B cell (primary cell): ENCODE data around the gene ZNF445. TPM values are rescaled to one million over a fixed set of nuclear protein-coding genes. Genes with fewer than 3 reads are reported as not detected.

Experiments used
- ATAC-seq: fragments of 200-7000 bp; cut with Tn5 transposase; one replicate; pipeline ENCODE4 v1.10.0; 2021; ENCODE audit warnings: low read depth, mild to moderate bottlenecking, moderate number of reproducible peaks, moderate library complexity
- CTCF ChIA-PET: fragments of 350-600 bp; sonication (Branson Sonifier 250); formaldehyde crosslinking; loops from one replicate; lab custom pipeline; 2021; ENCODE audit warnings: antibody characterized with exemption, inconsistent platforms; lab: Charles Lee
- POLR2A ChIA-PET: fragments of 350-600 bp; sonication (Branson Sonifier 250); formaldehyde crosslinking; loops from one replicate; lab custom pipeline; 2021; ENCODE audit warnings: antibody characterized with exemption; lab: Charles Lee
- DNase-seq: peaks from one replicate; pipeline ENCODE4 v3.0.0; 2013
- H2AFZ ChIP-seq: 2 replicates; pipeline ENCODE4 v1.6.1; 2012; ENCODE audit warnings: mild to moderate bottlenecking, low read depth, low read length; ENCODE audit not compliant: insufficient read depth, poor library complexity, severe bottlenecking
- H3K27ac ChIP-seq, 2 donors: 1 replicate in 1 of 2; 2 replicates in 1 of 2; pipeline ENCODE4 v1.5.1; 2012 to 2013; ENCODE audit warnings: low read length in 2 of 2, mild to moderate bottlenecking in 2 of 2, moderate library complexity in 1 of 2
- H3K27me3 ChIP-seq, 4 experiments: fragments of 200-600 bp in 1 of 4; sonication (generic) in 1 of 4; replicated peaks in 1 of 4; 1 replicate in 2 of 4; 2 replicates in 2 of 4; pipeline versions ENCODE4 v1.6.1 to v1.7.0; 2013 to 2016; ENCODE audit warnings: low read length in 3 of 4, mild to moderate bottlenecking in 2 of 4, mixed read lengths in 1 of 4, moderate library complexity in 1 of 4; ENCODE audit not compliant: insufficient read depth in 4 of 4, control insufficient read depth in 3 of 4; ENCODE audit errors: control extremely low read depth in 1 of 4
- H3K36me3 ChIP-seq, 2 experiments: replicated peaks in 1 of 2; 1 replicate in 1 of 2; 2 replicates in 1 of 2; pipeline versions ENCODE4 v1.6.1 to v1.7.1; 2013; ENCODE audit warnings: low read length in 1 of 2; ENCODE audit not compliant: insufficient read depth in 2 of 2, control insufficient read depth in 1 of 2; ENCODE audit errors: control extremely low read depth in 1 of 2, extremely low read depth in 1 of 2
- H3K4me1 ChIP-seq, 2 donors: fragments of 200-600 bp in 1 of 2; sonication (generic) in 1 of 2; 1 replicate in 1 of 2; 2 replicates in 1 of 2; pipeline versions ENCODE4 v1.5.1 to v1.6.1; 2013 to 2017; ENCODE audit warnings: low read length in 2 of 2; ENCODE audit not compliant: control insufficient read depth in 2 of 2, insufficient read depth in 2 of 2
- H3K4me2 ChIP-seq: replicated peaks from 2 replicates; pipeline ENCODE3; 2012; ENCODE audit warnings: mild to moderate bottlenecking, low read depth, low read length; ENCODE audit not compliant: poor library complexity, severe bottlenecking
- H3K4me3 ChIP-seq, 5 experiments: fragments of 200-600 bp in 1 of 5; sonication (generic) in 1 of 5; 1 replicate in 3 of 5; 2 replicates in 2 of 5; pipeline versions ENCODE4 v1.5.1 to v1.7.0; 2011 to 2016; ENCODE audit warnings: low read length in 4 of 5, mild to moderate bottlenecking in 4 of 5, low read depth in 2 of 5, control low read depth in 1 of 5, moderate library complexity in 1 of 5; ENCODE audit not compliant: insufficient read depth in 1 of 5; ENCODE audit errors: control extremely low read depth in 1 of 5, extremely low read depth in 1 of 5
- H3K79me2 ChIP-seq: fragments of 200-600 bp; sonication (generic); one replicate; pipeline ENCODE4 v1.6.0; 2016; ENCODE audit warnings: low read length; ENCODE audit not compliant: control insufficient read depth, insufficient read depth
- H3K9ac ChIP-seq: fragments of 200-600 bp; sonication (generic); 2 replicates; pipeline ENCODE4 v1.6.1; 2017; ENCODE audit warnings: mild to moderate bottlenecking, low read length, moderate library complexity
- H3K9me3 ChIP-seq, 3 donors: one replicate each; pipeline versions ENCODE4 v1.6.1 to v1.7.1; 2013; ENCODE audit warnings: low read length in 2 of 3; ENCODE audit not compliant: control insufficient read depth in 2 of 3, insufficient read depth in 1 of 3; ENCODE audit errors: control extremely low read depth in 1 of 3
- H4K20me1 ChIP-seq: 2 replicates; pipeline ENCODE4 v1.6.0; 2012; ENCODE audit warnings: mild to moderate bottlenecking, low read length; ENCODE audit not compliant: insufficient read depth, control insufficient read depth, poor library complexity, severe bottlenecking
- H3K27ac Mint-ChIP-seq: one replicate; pipeline ENCODE4 v1.8.0; 2021; ENCODE audit warnings: mixed read lengths
- H3K27me3 Mint-ChIP-seq: one replicate; pipeline ENCODE4 v1.8.0; 2021; ENCODE audit warnings: mixed read lengths
- H3K4me1 Mint-ChIP-seq: one replicate; pipeline ENCODE4 v1.8.0; 2021; ENCODE audit warnings: mixed read lengths
- H3K4me3 Mint-ChIP-seq: one replicate; pipeline ENCODE4 v1.8.0; 2021; ENCODE audit warnings: mixed read lengths
- H3K9me3 Mint-ChIP-seq: one replicate; pipeline ENCODE4 v1.8.0; 2022; ENCODE audit warnings: mixed read lengths; ENCODE audit not compliant: insufficient read depth
- CTCF ChIP-seq: fragments of 200-600 bp; IDR thresholded peaks from one replicate; pipeline ENCODE4 v1.8.0; 2022; ENCODE audit warnings: antibody characterized with exemption, mild to moderate bottlenecking
- EZH2 ChIP-seq: IDR thresholded peaks from 2 replicates; pipeline ENCODE4 v1.6.1; 2012; ENCODE audit warnings: borderline replicate concordance, low read depth, mild to moderate bottlenecking, moderate library complexity, low read length; ENCODE audit not compliant: insufficient read depth, poor library complexity, severe bottlenecking
- WGBS: methylation state at CpG from one replicate; pipeline ENCODE4 v1.1.5; 2013; ENCODE audit warnings: missing lambda C conversion rate; ENCODE audit not compliant: insufficient coverage; 5-methylcytosine and 5-hydroxymethylcytosine counted together
- intact Hi-C: fragments of 100-400 bp; cut with micrococcal nuclease; formaldehyde crosslinking; loops from one replicate; pipeline ENCODE4 v1.10.0; 2022
- polyA plus RNA-seq: library from polyadenylated mRNA; depleted of rRNA; stranded (reverse); fragments of >200 nt; gene quantifications from 2 replicates; pipeline ENCODE4 v1.2.3, GENCODE V29; 2012
- total RNA-seq, 2 donors: library from RNA; stranded (reverse); fragments of 120-200 nt in 1 of 2; gene quantifications; 1 replicate in 1 of 2; 2 replicates in 1 of 2; pipeline versions ENCODE4 v1.2.3 to v1.2.4, GENCODE V29; 2013 to 2022

ZNF445 gene
- total and polyA plus RNA-seq, 2 donors (not counting 1 experiment from before 2014, with no cell fraction given) = 2.6 to 29.7 TPM

DNA sequence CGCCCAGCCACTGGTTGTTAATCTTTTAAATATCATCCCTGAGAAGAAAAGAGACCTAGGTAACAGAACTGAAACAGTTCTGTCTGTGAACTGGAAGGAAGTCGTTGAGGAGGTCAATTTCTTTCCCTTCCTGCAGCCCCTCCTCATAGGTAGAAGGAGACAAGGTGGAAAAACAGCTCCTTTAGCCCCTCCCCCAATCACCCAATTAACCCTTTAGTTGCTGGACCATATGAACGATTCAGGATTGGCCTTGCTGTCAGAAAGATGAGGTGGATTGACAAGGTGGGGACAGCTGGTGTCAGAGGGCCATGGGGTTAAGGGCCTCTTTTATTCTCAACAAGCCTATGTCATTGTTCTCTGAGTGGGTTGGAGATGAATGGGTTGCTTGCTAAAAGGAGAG, 36.0 kb upstream of the ZNF445 start:
- no peak overlapping the region for H3K27ac ChIP-seq
- WGBS = no CpG with 5 or more reads among the region's 3 CpGs
- peaks cover 25% of the 10 kb centered on the region for H3K79me2 ChIP-seq
- DNase-seq (no peak), ATAC-seq (no peak)
- intact Hi-C loops = loop anchor here (5.0 kb wide), 2 partner anchors 191 to 464 kb away; partner anchors contain the start of genes EXOSC7 and ZDHHC3
- H3K9ac ChIP-seq = no peak overlapping the region
- POLR2A ChIA-PET = no interaction called here
- H3K4me1 ChIP-seq = peaks cover 26 to 37% of the 10 kb centered on the region in 2 donors
- H3K4me3 ChIP-seq = no peak overlapping the region
- no peaks in the 10 kb centered on the region for H3K9me3 ChIP-seq
- Mint-ChIP-seq H3K27ac (no peak overlapping the region), H3K27me3 (no peaks in the 10 kb centered on the region), H3K4me1 (peaks cover 36% of the 10 kb centered on the region), H3K4me3 (no peak overlapping the region), H3K9me3 (no peaks in the 10 kb centered on the region)
- no peak overlapping the region for H2AFZ ChIP-seq
- no peak overlapping the region for H3K4me2 ChIP-seq
- no peaks in the 10 kb centered on the region for H3K27me3 ChIP-seq
- CTCF ChIA-PET = no interaction called here
- H3K36me3 ChIP-seq = no peaks in the 10 kb centered on the region
- TF ChIP-seq CTCF = no peak
- no peak for TF ChIP-seq EZH2
- H4K20me1 ChIP-seq = peaks cover 7% of the 10 kb centered on the region

DNA sequence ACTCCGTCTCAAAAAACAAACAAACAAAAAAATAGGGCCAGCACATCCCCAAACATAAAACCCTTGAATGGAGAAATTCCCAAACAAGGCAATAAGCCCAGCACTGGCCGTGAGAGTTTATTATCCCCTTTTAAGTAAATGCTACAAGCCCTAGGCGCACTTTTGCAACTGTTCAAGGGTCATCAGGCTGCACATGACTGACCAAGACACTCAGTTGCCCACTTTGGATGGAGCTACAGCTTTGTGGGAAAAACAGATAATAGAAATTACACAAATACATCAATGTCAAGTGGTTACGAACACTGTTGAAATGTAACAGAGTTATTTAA, 33.7 kb upstream of the ZNF445 start:
- peak overlapping the region; percentile 97 for H3K27ac Mint-ChIP-seq
- Histone ChIP-seq H2AFZ (peak overlapping the region; percentile 94), H3K79me2 (peaks cover 48% of the 10 kb centered on the region), H3K36me3 (no peaks in the 10 kb centered on the region), H3K27me3 (no peaks in the 10 kb centered on the region), H3K4me2 (peak overlapping the region; percentile 76), H3K9ac (peak overlapping the region; percentile 94), H3K27ac (peak overlapping the region; percentile 88 to 94), H3K4me3 (peak overlapping the region; percentile 55 to 95 (median 90)), H4K20me1 (peaks cover 19% of the 10 kb centered on the region), H3K9me3 (no peaks in the 10 kb centered on the region), H3K4me1 (peaks cover 21 to 25% of the 10 kb centered on the region in 2 donors)
- WGBS = 0% methylated on average over 1 of the region's 4 CpGs
- H3K4me3 Mint-ChIP-seq = peak overlapping the region; percentile 90
- TF ChIP-seq EZH2 = no peak
- TF ChIP-seq CTCF = no peak
- peaks cover 44% of the 10 kb centered on the region for H3K4me1 Mint-ChIP-seq
- H3K27me3 Mint-ChIP-seq = no peaks in the 10 kb centered on the region
- H3K9me3 Mint-ChIP-seq = no peaks in the 10 kb centered on the region
- ATAC-seq (no peak), DNase-seq (no peak)
- POLR2A ChIA-PET = interaction anchor here (0.7 to 2.9 kb wide), 4 partner anchors 16 to 250 kb away, joined by 3 to 11 read pairs (median 5); partner anchors contain the start of genes KIAA1143, KIF15, TCAIM and ZNF445
- CTCF ChIA-PET = interaction anchor here (1.5 to 2.5 kb wide), 3 partner anchors 21 to 188 kb away, joined by 6 to 10 read pairs (median 7); partner anchors contain the start of gene ZNF445
- intact Hi-C loops = loop anchor here (2.0 to 5.0 kb wide), 5 partner anchors 44 to 466 kb away; partner anchors contain the start of genes EXOSC7, ZDHHC3, ZKSCAN7 and ZNF35
